ENCODE measurements around the gene ZNF326. TPM values are rescaled to one million over a fixed set of nuclear protein-coding genes. Genes with fewer than 3 reads are reported as not detected.

Gene ZNF326
- total RNA-seq, 1 experiment from 2014 or later, result 19.3 TPM

GRCh38 chr1:89958851-89959654 lies 35.9 kb upstream of the ZNF326 start (continued):
- no peak for TF ChIP-seq CTCF (IDR thresholded peaks at IDR 0.05 in 2 of 3, conservative IDR thresholded peaks at IDR 0.05 in 1 of 3; ENCODE audit: borderline replicate concordance in 1 of 3, insufficient read depth in 1 of 3, low read depth in 2 of 3, low read length in 2 of 3)

- no TSS peak for BruUV-seq (replicated peaks)
- no peak overlapping the region for H3K4me3 ChIP-seq (replicated peaks in 1 of 2; ENCODE audit: low read depth in 1 of 2, low read length in 2 of 2)
- intact Hi-C loops (cut with micrococcal nuclease), result no loop called here
- H3K9me2 ChIP-seq (ENCODE audit: insufficient read depth), result no peaks in the 10 kb centered on the region
- H3K79me2 ChIP-seq (ENCODE audit: insufficient read depth, low read length), result no peaks in the 10 kb centered on the region
- no peaks in the 10 kb centered on the region for H3K27me3 ChIP-seq (ENCODE audit: insufficient read depth, low read length)
- no peak overlapping the region for H2AFZ ChIP-seq (ENCODE audit: low read depth, low read length, poor library complexity, severe bottlenecking)
- no peaks in the 10 kb centered on the region for H4K20me1 ChIP-seq (ENCODE audit: insufficient read depth)
- ATAC-seq, result no peak
- 0 out of 4 replicates have a peak, but pooled peaks cover 0 to 2% of the 10 kb centered on the region in 2 experiments for H3K9me3 ChIP-seq (ENCODE audit: control insufficient read depth in 1 of 2, insufficient read depth in 1 of 2, low read depth in 1 of 2, low read length in 2 of 2)
- no peak overlapping the region for H3K9ac ChIP-seq (ENCODE audit: low read length)
- no peak for DNase-seq (ENCODE audit: low read depth, low spot score)
- no peak overlapping the region for H3K4me2 ChIP-seq (ENCODE audit: low read length)
- CTCF ChIA-PET, result no interaction called here
- POLR2A ChIA-PET, result no interaction called here
- RAD21 ChIA-PET (ENCODE audit: low non-redundant PET in 1 of 2, low total read pairs in 2 of 2, uncharacterized antibody in 2 of 2, unreplicated experiment in 2 of 2), result no interaction called here
- H3K4me1 ChIP-seq (ENCODE audit: control insufficient read depth in 1 of 2, insufficient read depth in 2 of 2, low read length in 2 of 2), result no peaks in the 10 kb centered on the region
- H3K27ac ChIP-seq (ENCODE audit: low read depth, low read length), result no peak overlapping the region
- TF ChIP-seq JUND (IDR thresholded peaks at IDR 0.05) (no peak), ATF3 (IDR thresholded peaks at IDR 0.05) (no peak), SIN3A (IDR thresholded peaks at IDR 0.05; ENCODE audit: low read depth) (no peak)
- H3K36me3 ChIP-seq (ENCODE audit: control insufficient read depth in 1 of 2, insufficient read depth in 2 of 2, low read length in 2 of 2), result no peaks in the 10 kb centered on the region
These were observed 35.2 kb upstream of the ZNF326 start for GRCh38 chr1:89959719-89960118.

Data from HCT116 (cell line).